Activated T-cell treated with anti-CD3 and anti-CD28 coated beads, Interleukin-2, amount 50 U/mL, for 1 hour (primary cell): ENCODE results near the gene SPEG.
A peak's percentile ranks its signal among the peaks of the same experiment; 100 is the strongest.
"Not testable (repeated sequence)": the region's sequence is repeated elsewhere in the genome, so short reads cannot be mapped to it uniquely, and the experiment has no call there.

Source experiments
- DNase-seq: peaks from one replicate; pipeline ENCODE4 v3.0.0-alpha.2; 2020

Gene SPEG

DNA sequence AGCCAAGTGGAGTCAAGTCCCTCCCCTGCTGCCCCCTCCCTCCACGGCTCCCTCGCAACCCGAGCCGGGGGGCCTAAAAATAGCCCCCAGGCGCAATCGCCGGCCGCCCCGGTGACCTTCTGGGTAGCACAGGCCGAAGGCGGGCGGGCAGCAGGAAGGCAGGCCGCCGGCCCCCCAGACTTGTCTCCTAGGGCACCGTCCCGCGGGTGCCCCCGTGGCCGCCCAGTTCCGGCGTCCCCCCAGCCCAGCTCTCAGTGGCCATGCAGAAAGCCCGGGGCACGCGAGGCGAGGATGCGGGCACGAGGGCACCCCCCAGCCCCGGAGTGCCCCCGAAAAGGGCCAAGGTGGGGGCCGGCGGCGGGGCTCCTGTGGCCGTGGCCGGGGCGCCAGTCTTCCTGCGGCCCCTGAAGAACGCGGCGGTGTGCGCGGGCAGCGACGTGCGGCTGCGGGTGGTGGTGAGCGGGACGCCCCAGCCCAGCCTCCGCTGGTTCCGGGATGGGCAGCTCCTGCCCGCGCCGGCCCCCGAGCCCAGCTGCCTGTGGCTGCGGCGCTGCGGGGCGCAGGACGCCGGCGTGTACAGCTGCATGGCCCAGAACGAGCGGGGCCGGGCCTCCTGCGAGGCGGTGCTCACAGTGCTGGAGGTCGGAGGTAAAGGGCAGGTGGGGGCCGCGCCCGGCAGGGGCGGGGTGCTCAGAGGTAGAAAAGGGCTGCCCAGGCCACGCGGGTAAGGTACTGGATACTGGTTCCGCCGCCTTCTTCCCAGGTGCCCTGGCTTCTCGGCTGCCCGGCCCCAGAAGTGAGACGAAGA is at the start of gene SPEG:
TSS of gene SPEG (plus strand) at position 126 of the 808 bp plus-strand sequence. CDS start at position 261, 135 bp downstream.
- no peak for DNase-seq

DNA sequence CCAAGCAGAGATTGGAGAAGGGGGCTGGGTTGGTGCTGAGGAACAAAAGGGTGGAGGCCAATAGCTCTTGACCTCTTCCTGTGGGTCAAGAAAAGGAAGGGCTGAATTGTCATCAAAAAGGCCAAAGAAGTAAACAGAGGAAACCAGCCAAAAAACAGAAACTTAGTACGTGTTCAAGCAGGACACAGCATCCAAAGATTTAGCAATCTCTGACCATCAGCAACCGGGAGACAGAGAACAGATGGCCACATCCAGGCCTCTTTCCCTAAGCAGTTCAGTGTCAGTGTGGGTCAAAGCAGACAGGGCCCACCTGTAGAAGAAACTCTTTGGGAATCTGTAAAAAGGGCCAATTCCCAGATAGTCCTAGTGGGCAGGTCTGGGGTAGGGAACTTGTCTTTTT is 49.8 kb upstream of the SPEG start:
- no peak for DNase-seq

DNA sequence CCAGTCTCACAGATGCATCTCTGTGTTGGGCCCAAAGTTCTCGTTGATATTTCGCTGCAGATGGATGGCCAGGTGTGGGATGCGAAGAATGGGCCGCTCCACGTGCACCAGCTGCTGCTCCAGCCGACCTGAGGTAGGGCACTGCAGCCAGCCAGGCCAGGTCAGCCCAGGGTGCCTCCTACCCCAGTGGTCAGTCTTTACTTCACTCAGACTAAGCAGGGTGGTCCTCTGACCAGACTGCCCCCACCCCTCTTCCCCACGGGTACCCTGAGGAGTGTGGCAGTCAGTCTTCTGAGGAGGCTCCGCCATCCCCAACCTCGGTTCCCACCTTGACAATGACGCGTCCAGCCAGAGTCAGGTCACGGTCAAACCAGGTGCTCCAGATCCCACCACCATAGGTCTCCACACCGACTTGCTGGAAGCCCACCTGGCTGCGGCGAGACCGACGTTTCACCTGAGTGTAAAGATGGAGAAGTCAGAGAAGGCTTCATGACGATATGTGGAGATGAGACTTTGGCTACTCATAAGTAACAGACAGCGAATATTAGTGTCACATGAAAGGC is 48.6 kb upstream of the SPEG start:
- DNase-seq, result no peak

DNA sequence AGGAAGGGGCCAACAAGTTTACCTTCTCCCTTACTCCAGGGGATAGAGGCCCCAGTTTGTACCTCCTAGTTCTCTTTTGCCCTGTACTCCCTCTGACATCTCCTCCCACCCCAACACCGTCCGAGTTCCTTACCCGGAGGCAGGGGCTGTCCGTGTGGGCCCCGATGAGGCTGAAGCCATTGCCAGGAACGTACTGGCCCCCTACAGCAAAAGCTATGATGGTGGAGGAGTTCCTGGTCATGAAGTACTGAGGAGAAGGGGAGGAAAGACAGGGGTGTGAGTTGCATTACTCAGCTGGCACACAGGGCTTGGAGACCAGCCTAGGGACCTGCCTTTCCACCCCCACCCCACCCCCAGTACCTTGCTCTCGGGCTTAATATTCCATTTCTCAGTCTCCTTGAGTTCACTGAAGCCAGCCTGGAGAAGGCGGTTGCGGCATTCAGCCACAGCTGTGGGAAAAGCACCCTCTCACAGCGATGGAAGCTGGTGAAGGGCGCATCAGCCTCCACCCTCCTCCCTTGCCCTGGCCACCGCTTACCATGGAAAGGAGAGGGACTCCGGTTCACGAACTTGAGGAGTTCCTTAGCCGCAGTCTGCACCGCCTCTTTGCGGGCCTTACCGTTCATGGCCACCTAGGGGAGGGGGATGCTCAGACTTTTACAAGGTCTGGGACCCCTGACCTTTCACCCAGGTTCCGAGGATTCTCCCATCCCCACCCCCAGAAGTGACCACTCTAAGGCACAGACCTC is 47.9 kb upstream of the SPEG start:
- no peak for DNase-seq

DNA sequence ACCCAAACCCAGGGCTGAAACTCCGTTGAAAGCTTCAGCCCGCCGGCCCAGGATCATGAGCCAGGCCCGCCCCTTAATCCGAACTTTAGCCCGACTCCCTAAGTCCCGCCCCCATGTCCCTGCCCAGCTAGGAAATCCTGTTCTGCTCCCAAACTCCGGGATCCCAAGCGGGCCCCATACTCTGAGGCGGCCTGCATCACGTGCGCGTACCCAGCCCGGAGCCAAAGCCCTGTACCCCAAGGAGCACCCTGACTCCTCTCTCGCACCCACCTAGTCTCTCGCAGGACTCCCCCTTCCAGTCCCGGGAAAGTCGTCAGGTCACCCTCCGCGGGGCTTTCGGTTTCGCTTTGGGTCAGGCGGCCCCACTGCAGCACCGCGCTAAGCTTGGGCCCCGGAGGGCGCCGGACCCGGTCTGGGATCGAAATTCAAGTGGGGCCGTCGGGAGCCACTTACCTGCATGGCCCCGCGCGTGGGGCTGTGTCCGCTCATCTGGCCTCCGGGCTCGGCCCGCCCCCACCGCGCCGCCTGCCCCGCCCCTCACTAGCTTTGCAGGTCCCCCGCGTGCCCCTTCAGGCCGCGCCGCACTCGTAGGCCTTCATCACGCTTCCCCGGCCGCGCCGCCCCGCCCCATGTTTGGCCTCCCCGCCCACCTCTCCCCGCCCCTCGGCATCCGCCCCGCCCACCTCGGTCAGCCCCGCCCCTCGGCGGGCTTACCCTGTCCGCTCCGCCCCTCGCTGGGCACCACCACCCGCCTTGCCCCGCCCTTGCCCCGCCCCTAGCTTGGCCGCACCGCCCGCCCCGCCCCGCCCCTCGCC is 47.1 kb upstream of the SPEG start, which contains the start of gene DNPEP:
TSS of gene DNPEP (minus strand) at position 607 of the 815 bp plus-strand sequence. CDS start at position 489, 118 bp downstream.
- peak; percentile 98 for DNase-seq

DNA sequence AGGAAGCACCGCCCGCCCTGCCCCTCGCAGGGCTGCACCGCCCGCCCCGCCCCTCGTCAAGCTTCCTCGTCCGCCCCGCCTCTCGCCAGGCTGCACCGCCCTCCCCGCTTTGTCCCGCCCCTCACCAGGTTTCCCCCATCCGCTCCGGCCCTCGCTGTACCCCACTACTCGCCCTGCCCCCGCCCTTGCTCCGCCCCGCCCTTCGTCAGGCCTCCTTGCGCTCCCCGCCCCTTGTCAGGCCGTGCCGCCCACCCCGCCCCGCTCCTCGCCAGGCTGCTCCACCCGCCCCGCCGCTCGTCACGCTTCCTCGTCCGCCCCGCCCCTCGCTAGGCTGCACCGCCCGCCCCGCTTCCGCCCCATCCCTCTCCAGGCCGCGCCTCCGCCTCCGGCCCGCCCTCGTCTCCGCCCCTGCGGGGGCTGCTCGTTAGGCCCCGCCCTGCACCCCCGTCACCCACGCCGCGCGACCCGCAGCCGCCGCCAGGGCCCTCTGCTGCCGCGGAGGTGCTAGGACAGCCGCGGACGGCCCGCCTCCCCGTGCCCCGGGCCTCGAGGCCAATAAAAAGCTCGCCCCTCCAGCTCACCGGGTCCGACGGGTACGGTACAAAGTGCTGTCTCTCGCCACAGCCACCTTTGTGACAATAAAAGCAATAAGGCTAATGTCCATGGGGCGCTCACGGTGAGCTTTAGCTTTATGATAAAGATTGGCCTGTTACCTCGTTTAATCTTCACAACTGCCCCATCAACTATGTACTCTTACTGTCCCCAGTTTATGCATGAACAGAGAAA is 46.3 kb upstream of the SPEG start:
- DNase-seq, result peak; percentile 100

DNA sequence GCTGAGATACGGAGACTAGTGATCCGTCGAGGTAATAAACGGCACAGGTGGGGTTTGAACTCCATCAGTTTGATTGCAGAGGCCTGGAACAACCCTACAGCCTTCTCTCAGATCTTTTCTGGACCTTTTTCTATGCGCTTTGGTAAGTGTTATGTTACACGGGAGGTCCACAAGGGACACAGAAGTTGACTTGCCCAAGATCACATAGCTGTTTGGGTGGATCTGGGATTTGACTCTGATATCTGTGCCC is 45.8 kb upstream of the SPEG start:
- no peak for DNase-seq

DNA sequence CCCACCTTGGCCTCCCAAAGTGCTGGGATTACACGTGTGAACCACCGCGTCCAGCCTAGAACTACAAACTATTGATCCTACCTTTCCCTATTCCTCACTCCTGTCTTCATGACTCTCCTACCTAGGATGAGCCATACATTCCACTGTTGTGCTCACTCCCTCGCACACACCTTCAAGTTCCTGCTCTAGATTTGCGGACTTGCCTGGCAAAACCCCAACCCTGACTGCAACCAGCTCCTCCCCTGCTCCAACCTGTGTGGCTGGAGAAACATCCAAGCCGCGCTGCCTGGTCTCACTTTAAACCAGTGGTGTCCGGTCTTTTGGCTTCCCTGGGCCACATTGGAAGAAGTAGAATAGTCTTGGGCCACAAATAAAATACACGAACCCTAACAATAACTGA is 41.9 kb upstream of the SPEG start:
- no peak for DNase-seq

DNA sequence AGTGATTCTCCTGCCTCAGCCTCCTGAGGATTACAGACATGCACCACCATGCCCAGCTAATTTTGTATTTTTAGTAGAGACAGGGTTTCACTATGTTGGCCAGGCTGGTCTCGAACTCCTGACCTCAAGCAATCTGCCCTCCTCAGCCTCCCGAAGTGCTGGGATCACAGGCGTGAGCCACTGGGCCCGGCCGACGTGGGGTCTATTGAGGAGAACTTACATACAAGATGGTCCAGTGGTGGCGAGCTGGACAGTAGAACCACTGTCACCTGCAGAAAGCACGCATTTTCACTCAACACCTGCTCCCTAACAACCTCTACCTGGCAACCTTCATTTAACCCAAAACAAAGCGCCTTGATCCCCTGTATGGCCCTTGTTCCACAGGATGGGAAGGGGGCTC is 39.6 kb upstream of the SPEG start:
- DNase-seq, result not testable (repeated sequence)

DNA sequence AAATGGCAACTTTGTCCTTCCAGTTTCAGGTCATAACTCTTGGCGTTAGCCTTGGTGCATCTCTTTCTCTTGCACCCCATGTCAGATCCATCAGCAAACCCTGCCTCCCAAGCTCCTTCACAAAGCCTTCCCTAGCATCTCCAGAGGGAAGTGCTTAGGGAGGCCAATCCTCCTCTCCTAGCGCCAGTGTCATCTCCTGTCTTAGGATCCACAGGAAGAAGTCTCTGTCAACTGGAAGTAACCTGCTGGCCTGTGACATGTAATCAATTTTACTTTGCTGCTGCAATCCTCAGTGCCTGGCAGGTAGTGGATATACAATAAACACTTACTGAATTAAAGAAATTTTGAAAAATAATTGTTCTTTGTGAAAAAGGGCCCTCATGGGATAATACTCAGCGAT is 39.0 kb upstream of the SPEG start:
- DNase-seq, result no peak

DNA sequence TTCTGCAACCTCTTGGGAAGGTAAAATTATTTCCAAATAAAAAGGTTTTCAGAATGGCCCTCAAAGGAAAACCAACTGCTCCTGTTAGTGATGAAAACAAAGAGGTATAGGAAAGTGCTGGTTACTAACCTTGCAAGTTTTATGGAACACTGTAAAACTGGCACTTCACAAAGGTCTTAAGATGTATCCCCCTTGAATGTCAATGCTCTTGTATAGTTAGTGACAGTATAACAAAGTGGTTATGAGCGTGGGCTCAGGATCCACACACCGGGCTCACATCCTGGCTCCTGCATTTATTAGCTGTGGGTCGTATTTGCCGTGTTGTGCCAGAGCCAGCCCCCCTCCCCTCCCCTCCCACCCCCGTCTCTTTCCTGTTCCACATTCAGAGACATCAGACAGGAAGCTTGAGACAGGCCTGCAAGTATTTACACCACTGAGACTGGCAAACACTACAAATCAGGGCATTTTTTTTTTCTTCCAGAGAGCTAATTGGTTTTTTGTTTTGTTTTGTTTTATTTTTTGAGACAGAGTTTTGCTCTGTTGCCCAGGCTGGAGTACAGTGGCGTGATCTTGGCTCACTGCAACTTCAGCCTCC is 37.7 kb upstream of the SPEG start:
- no peak for DNase-seq

DNA sequence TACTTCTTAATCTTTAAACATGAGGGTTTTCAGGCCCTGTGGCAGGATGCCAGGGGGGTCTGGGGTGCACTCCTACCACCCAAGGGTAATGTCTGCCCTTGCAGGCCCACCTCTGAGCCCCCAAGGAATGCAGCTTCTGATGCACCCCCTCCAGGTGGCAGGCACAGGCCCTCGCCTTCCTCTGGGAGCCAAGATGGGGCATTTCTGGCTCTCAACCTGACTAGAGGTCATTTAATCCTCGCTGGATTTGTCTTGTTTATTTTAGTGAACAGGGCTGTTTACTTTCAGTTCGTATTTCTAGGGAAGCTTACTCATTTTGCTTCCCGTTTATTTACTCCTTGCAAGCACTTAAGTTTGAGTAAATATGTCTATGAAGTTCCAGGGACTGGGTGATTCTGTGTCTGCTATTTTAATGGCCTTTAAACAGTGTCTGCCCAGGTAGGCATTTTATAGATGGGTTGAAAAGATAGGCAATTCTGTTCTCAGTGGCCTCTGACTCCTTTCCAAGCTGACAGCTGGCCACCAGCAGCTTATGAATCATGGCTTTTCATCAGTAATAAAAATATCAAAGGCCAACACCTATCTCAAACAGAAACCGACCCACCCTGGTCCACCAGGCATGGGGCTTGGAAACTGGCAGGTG is 35.8 kb upstream of the SPEG start:
- no peak for DNase-seq

DNA sequence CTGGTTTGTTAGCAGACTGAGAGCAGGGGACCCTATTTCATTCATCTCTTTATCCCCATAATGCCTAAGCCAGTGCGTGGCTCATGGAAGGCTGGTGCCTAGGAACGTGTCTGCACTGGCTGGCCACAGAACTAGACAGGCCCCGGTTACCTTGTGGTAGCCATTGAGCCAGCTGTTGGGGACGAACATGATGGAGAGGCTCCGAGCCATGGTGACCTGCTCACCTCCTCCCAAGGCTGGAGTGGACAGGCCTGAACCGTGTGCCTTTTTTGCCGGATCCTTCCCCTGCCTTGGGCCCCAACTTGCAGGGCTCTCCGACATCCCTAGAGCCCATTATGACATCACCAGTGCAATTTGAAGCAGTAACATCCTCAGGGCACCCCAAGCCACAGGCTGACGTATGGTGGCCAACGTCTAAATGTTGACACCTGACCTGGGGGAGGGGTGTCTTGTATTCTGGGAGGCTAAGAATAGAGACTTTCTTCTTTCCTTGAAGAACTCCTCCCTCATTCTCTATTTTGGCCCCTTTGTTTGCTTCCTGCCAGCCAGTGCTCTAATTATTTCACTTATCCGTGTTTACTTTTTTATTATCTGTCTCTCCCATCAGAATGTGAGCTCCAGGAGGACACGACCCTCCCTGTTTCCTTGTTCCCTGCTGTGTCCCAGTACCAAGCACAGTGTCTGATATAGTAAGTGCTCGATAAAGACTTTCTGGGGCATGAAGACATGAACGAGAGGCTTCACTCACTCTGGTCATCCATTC is 34.7 kb upstream of the SPEG start:
- no peak for DNase-seq

DNA sequence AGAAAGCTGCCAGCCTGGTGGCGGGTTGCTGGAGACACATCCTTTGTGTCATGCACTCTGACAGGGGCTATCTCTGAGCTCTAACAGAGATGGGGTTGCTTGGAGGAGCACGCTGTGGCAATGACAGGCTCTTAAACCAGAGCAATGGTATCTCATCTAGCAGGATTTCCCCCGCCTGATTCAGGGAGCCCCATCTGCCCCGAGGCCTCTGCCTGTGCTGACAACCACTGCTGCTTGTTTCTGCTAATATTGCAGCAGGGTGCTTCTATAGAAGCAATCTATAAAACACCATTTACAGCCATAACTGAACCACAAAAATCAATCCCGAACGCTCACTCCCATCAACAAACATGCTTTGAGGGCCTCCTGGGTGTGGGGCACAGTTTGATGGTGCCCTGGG is 34.1 kb upstream of the SPEG start:
- DNase-seq, result no peak

DNA sequence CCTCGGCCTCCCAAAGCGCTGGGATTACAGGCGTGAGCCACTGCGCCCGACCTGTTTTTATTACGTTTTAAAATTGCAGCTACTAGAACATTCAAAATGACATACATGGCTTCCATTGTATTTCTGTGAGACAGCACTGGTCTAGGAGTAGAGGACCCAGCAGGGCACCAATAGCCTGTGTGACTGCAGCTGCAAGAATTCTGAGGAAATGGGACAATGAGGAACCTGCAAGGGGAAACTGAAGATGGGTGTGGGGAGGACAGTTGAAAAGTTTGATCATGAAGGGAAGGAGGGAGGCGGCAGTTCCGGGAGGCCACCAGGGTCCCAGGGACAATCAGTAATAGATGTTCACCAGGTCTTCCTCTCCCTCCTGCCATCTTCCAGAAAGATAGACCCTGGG is 33.0 kb upstream of the SPEG start:
- DNase-seq, result no peak

DNA sequence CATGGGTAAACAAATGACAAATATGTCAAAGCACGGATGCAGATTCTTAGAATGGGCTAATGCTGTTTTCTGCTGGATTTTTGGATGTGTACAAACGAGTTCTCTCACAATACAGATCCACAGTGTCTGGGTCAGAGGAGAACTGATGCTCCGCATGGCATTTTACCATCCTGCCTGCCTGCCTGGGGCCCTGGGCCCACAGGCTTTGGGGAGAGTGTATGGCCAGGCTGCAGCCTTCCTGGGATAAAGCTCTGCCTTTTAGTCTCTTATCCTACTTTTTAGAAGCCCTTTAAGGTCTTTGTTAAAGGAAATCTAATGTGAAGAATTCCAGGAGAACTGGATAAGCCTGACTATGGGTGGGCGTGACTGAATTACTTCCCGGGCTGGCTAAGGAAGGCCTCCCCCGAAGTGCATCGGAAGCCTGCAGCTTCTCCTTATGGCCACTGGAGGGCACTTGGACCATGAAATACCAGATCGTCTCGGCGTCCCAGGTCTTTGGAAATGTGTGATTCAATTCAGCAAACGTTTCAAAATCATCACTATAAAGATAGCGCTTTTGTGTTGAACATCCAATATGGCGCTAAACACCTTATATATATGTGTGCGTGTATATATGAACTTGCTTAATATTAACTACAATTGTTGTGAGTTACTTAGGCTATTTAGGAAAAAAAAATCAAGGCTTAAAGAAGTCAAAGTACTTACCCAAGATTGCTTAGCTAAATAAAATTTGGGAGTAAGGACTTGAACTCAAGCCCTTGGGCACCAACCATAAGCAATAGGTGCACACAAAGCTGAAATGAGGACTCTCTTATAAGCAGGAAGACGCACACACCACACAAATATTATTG is 31.8 kb upstream of the SPEG start:
- DNase-seq, result peak; percentile 56

DNA sequence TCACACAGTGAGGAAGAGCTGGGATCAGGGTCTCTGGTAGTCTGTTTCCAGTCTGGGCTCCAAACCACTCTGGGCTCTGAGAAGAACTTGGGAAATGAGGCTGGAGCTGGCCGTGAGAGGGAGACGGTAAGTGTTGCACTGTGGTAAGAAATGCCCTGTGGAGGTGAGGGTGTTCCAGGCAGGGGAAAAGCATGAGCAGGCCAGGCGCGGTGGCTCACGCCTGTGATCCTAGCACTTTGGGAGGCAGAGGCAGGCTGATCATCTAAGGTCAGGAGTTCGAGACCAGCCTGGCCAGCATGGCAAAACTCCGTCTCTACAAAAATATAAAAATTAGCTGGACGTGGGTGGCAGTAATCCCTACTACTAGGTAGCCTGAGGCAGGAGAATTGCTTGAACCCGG is 30.8 kb upstream of the SPEG start:
- no peak for DNase-seq

DNA sequence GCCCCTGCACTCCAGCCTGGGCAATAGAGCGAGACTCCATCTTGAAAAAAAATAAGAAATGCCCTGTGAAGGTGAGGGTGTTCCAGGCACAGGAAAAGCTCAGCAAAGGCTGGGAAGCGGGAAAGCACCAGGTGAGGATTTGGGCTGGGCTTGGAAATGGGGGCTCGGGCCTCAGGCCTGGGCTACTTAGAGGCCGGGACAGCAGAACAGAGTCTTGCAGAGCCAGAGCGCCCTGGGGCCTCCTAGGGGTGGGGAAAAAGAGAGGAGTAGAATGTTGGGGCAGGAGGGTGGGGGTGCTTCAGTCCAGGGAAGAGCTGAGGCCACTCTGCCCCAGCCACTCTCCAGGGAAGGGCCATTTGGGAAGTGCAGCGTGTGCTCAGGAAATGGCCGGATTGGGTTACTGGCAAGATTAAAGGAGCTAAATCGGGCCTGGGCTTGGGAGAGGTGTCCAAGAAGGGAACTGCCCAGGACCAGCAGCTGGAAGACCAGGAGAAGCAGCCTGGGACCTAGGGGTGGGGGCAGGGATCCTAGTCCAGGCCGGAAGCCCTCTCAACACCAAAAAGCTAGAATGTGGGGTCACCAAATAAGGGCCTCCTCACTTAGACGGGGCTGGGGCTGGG is 30.2 kb upstream of the SPEG start:
- DNase-seq, result no peak

DNA sequence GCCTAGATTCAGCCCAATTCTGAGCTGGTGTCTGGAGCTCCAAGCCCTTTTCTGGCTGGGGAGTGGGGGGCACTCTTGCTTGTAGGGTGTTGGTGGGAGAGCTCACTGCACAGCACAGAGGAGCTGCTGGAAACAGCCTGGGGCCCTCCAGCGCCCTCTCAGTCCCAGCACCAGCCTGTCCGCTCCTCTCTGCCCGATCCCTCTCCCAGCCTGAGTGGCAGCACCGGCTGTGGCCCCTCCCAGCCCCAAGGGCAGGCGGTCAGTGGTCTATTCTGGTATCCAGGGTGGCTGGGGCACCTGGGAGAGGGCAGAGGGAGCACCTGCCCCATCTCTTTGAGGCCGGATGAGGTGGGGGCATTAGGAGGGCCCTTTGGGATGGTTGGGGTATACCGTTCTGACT is 29.7 kb upstream of the SPEG start:
- DNase-seq, result no peak
